Mucosa of gallbladder (tissue), 1 donor: ENCODE measurements around the gene LTB4R2. TPM values are rescaled to one million over a fixed set of nuclear protein-coding genes. Genes with fewer than 3 reads are reported as not detected.
"Not testable (repeated sequence)": the region's sequence is repeated elsewhere in the genome, so short reads cannot be mapped to it uniquely, and the experiment has no call there.

Experiments
- DNase-seq: peaks from one replicate; pipeline ENCODE4 v3.0.0-alpha.2; 2020; ENCODE audit warnings: low spot score
- total RNA-seq: library from RNA; stranded (reverse); gene quantifications from one replicate; pipeline ENCODE4 v1.2.1, GENCODE V29; 2021
- donor health status: DM: no; HTN: no; CAD: no.

The LTB4R2 gene
- total RNA-seq, 1 donor from 2014 or later, result 6.1 TPM

- DNase-seq, result peak; percentile 66
Measured at GRCh38 chr14:24339284-24340151, 29.6 kb downstream of the LTB4R2 start, which contains the start of gene RIPK3. Gene RIPK3 (minus strand): TSS chr14:24339991. CDS start chr14:24339826, 165 bp downstream.

GRCh38 chr14:24340606-24341005, 30.7 kb downstream of the LTB4R2 start:
- DNase-seq, result no peak

- no peak for DNase-seq
Measured at GRCh38 chr14:24342889-24343288, 32.9 kb downstream of the LTB4R2 start.

GRCh38 chr14:24343795-24344660, 34.1 kb downstream of the LTB4R2 start:
- DNase-seq, result no peak

- DNase-seq, result no peak
Measured at GRCh38 chr14:24347134-24347533, 37.2 kb downstream of the LTB4R2 start.

GRCh38 chr14:24348186-24348585, 38.2 kb downstream of the LTB4R2 start:
- no peak for DNase-seq

GRCh38 chr14:24349742-24350141, 39.8 kb downstream of the LTB4R2 start:
- no peak for DNase-seq

- DNase-seq, result no peak
Measured at GRCh38 chr14:24351517-24351916, 41.6 kb downstream of the LTB4R2 start.

GRCh38 chr14:24353559-24354481, 43.9 kb downstream of the LTB4R2 start:
- peak; percentile 87 for DNase-seq

GRCh38 chr14:24354482-24354825, 44.5 kb downstream of the LTB4R2 start:
- not testable (repeated sequence) for DNase-seq

- no peak for DNase-seq
Measured at GRCh38 chr14:24355009-24355408, 45.1 kb downstream of the LTB4R2 start.

- no peak for DNase-seq
Measured at GRCh38 chr14:24356208-24356607, 46.3 kb downstream of the LTB4R2 start.

- no peak for DNase-seq
Measured at GRCh38 chr14:24360281-24360680, 50.3 kb downstream of the LTB4R2 start.

GRCh38 chr14:24361326-24361725, 51.4 kb downstream of the LTB4R2 start:
- DNase-seq, result no peak

Other genes starting within 250 kb of the LTB4R2 start
- gene CPNE6, start 238.6 kb upstream of the LTB4R2 start, total RNA-seq, result 2.2 TPM
- 28.9 TPM for gene PCK2, start 215.8 kb upstream of the LTB4R2 start, total RNA-seq
- 91.8 TPM for gene DCAF11, start 195.4 kb upstream of the LTB4R2 start, total RNA-seq
- gene NRL, start 195.2 kb upstream of the LTB4R2 start, total RNA-seq, result 2.8 TPM
- 0.81 TPM for gene FITM1, start 179.5 kb upstream of the LTB4R2 start, total RNA-seq
- gene PSME1, start 173.9 kb upstream of the LTB4R2 start, total RNA-seq, result 161 TPM
- 24.0 TPM for gene EMC9, start 168.5 kb upstream of the LTB4R2 start, total RNA-seq
- gene PSME2, start 163.5 kb upstream of the LTB4R2 start, total RNA-seq, result 106 TPM
- gene RNF31, start 162.6 kb upstream of the LTB4R2 start, total RNA-seq, result 60.7 TPM
- gene IRF9, start 148.9 kb upstream of the LTB4R2 start, total RNA-seq, result 148 TPM
- 208 TPM for gene REC8, start 138.1 kb upstream of the LTB4R2 start, total RNA-seq
- 23.0 TPM for gene IPO4, start 121.3 kb upstream of the LTB4R2 start, total RNA-seq
- 94.1 TPM for gene TM9SF1, start 114.7 kb upstream of the LTB4R2 start, total RNA-seq
- 0.40 TPM for gene TSSK4, start 104.4 kb upstream of the LTB4R2 start, total RNA-seq
- 53.0 TPM for gene CHMP4A, start 96.7 kb upstream of the LTB4R2 start, total RNA-seq
- gene MDP1, start 94.1 kb upstream of the LTB4R2 start, total RNA-seq, result 20.3 TPM
- 121 TPM for gene NEDD8, start 77.8 kb upstream of the LTB4R2 start, total RNA-seq
- 91.6 TPM for gene GMPR2, start 77.2 kb upstream of the LTB4R2 start, total RNA-seq
- gene TINF2, start 67.5 kb upstream of the LTB4R2 start, total RNA-seq, result 61.8 TPM
- gene TGM1, start 47.0 kb upstream of the LTB4R2 start, total RNA-seq, result 3.0 TPM
- 36.0 TPM for gene RABGGTA, start 38.5 kb upstream of the LTB4R2 start, total RNA-seq
- 39.2 TPM for gene DHRS1, start 10.4 kb upstream of the LTB4R2 start, total RNA-seq
- 24.7 TPM for gene NOP9, start 10.3 kb upstream of the LTB4R2 start, total RNA-seq
- 25.6 TPM for gene CIDEB, start 2.2 kb upstream of the LTB4R2 start, total RNA-seq
- gene LTB4R, start 1.4 kb downstream of the LTB4R2 start, total RNA-seq, result 6.5 TPM
- gene ADCY4, start 24.9 kb downstream of the LTB4R2 start, total RNA-seq, result 29.0 TPM
- gene RIPK3, start 29.9 kb downstream of the LTB4R2 start, total RNA-seq, result 56.5 TPM
- gene NFATC4, start 58.0 kb downstream of the LTB4R2 start, total RNA-seq, result 148 TPM
- 30.6 TPM for gene NYNRIN, start 88.9 kb downstream of the LTB4R2 start, total RNA-seq
- gene CBLN3, start 119.5 kb downstream of the LTB4R2 start, total RNA-seq, result 14.0 TPM
- gene KHNYN, start 119.8 kb downstream of the LTB4R2 start, total RNA-seq, result 93.4 TPM
- 64.8 TPM for gene SDR39U1, start 132.6 kb downstream of the LTB4R2 start, total RNA-seq
- gene CMA1, start 198.1 kb downstream of the LTB4R2 start, total RNA-seq, result 0.29 TPM